Coronary artery (tissue), 2 donors: Measurements from ENCODE around the gene IGFBP1.

ENCODE experiments used
- DNase-seq: peaks from one replicate; pipeline ENCODE4 v3.0.0-alpha.2; 2017; ENCODE audit warnings: low spot score
- H3K27ac ChIP-seq, 2 donors: fragments of 200-600 bp; sonication (generic); one replicate each; pipeline ENCODE4 v1.5.1; 2016 to 2019
- H3K4me3 ChIP-seq: fragments of 200-600 bp; sonication (generic); 2 replicates; pipeline ENCODE4 v1.5.1; 2016; ENCODE audit warnings: mild to moderate bottlenecking, moderate library complexity
- CTCF ChIP-seq: fragments of 200-600 bp; sonication (generic); IDR thresholded peaks from one replicate; pipeline ENCODE4 v1.5.1; 2019; ENCODE audit warnings: antibody characterized with exemption

The IGFBP1 gene

GRCh38 chr7:45867471-45867870 lies 20.8 kb upstream of the IGFBP1 start:
- no peak overlapping the region for H3K27ac ChIP-seq
- H3K4me3 ChIP-seq, result no peak overlapping the region
- TF ChIP-seq CTCF, result no peak
- DNase-seq, result no peak

GRCh38 chr7:45869426-45869825 lies 18.9 kb upstream of the IGFBP1 start:
- Histone ChIP-seq H3K4me3 (no peak overlapping the region), H3K27ac (no peak overlapping the region)
- no peak for TF ChIP-seq CTCF
- no peak for DNase-seq

- no peak for TF ChIP-seq CTCF
- DNase-seq, result no peak
- H3K4me3 ChIP-seq, result no peak overlapping the region
- no peak overlapping the region for H3K27ac ChIP-seq
Observed at GRCh38 chr7:45872116-45873034, 15.9 kb upstream of the IGFBP1 start.

- DNase-seq, result no peak
- H3K4me3 ChIP-seq, result no peak within 1 kb of the TSS
- no peak within 1 kb of the TSS for H3K27ac ChIP-seq
- no peak for TF ChIP-seq CTCF
Observed at GRCh38 chr7:45873035-45873354, 15.3 kb upstream of the IGFBP1 start, which contains the start of gene CCDC201. CCDC201 (minus strand) TSS chr7:45873082; CDS start chr7:45873007, 75 bp downstream.

GRCh38 chr7:45873355-45873754 lies 14.9 kb upstream of the IGFBP1 start:
- no peak for DNase-seq
- Histone ChIP-seq H3K4me3 (no peak overlapping the region), H3K27ac (no peak overlapping the region)
- no peak for TF ChIP-seq CTCF

- TF ChIP-seq CTCF, result no peak
- Histone ChIP-seq H3K27ac (no peak overlapping the region), H3K4me3 (no peak overlapping the region)
- no peak for DNase-seq
Observed at GRCh38 chr7:45874408-45875131, 13.7 kb upstream of the IGFBP1 start.
